ENCODE results near the gene GAS7.

GRCh38 chr17:10224582-10225195, 26.3 kb upstream of the GAS7 start:
- TF ChIP-seq CTCF (IDR thresholded peaks at IDR 0.05; ENCODE audit: insufficient read depth, low read depth, low read length) (no peak), EZH2 (IDR thresholded peaks at IDR 0.05; ENCODE audit: insufficient read depth, low read length) (no peak)
